PC-3 (cell line): ENCODE results near the gene ATG7. TPM values are rescaled to one million over a fixed set of nuclear protein-coding genes. Genes with fewer than 3 reads are reported as not detected.

ENCODE experiments used
- ATAC-seq: fragments of 200-7000 bp; cut with Tn5 transposase; 2 replicates; pipeline ENCODE4 v1.9.1; 2020; ENCODE audit warnings: mild to moderate bottlenecking, moderate library complexity
- BruUV-seq: library from RNA; stranded (reverse); fragments of 400-500 nt; replicated peaks from 2 replicates; lab custom pipeline; 2021; lab: Mats Ljungman, UMichigan
- CTCF ChIA-PET: fragments of 300-600 bp; sonication (Branson Sonifier 250); formaldehyde crosslinking; loops from one replicate; lab custom pipeline; 2022; ENCODE audit warnings: antibody characterized with exemption; lab: Charles Lee
- POLR2A ChIA-PET: fragments of 300-600 bp; sonication (Branson Sonifier 250); formaldehyde crosslinking; loops from one replicate; lab custom pipeline; 2022; ENCODE audit warnings: antibody characterized with exemption; ENCODE audit not compliant: unreplicated experiment; lab: Charles Lee
- DNase-seq: peaks from one replicate; pipeline ENCODE4 v3.0.0-alpha.2; 2015
- H2AFZ ChIP-seq: fragments of 300-600 bp; sonication (generic); 2 replicates; pipeline ENCODE4 v1.6.0; 2016; ENCODE audit warnings: antibody characterized with exemption, low read length
- H3F3A ChIP-seq: fragments of 300-600 bp; sonication (generic); one replicate; pipeline ENCODE4 v1.6.0; 2017; ENCODE audit warnings: antibody characterized with exemption, low read length, control low read depth, mild to moderate bottlenecking; ENCODE audit not compliant: unreplicated experiment
- H3K27ac ChIP-seq: fragments of 300-600 bp; sonication (generic); 2 replicates; pipeline ENCODE4 v1.5.1; 2016; ENCODE audit warnings: mild to moderate bottlenecking, low read length
- H3K27me3 ChIP-seq: fragments of 300-600 bp; sonication (generic); 2 replicates; pipeline ENCODE4 v1.6.1; 2016; ENCODE audit warnings: low read length, mixed read lengths
- H3K36me3 ChIP-seq: fragments of 300-600 bp; sonication (generic); 2 replicates; pipeline ENCODE4 v1.6.1; 2016; ENCODE audit warnings: low read depth, mixed run types, low read length, mixed read lengths
- H3K4me1 ChIP-seq: fragments of 300-600 bp; sonication (generic); 2 replicates; pipeline ENCODE4 v1.5.1; 2016; ENCODE audit warnings: low read length; ENCODE audit not compliant: insufficient read depth
- H3K4me2 ChIP-seq: fragments of 300-600 bp; sonication (generic); 2 replicates; pipeline ENCODE4 v1.6.0; 2016; ENCODE audit warnings: low read length
- H3K4me3 ChIP-seq: fragments of 300-600 bp; sonication (generic); 2 replicates; pipeline ENCODE4 v1.5.1; 2016; ENCODE audit warnings: mild to moderate bottlenecking, low read length, mixed read lengths
- H3K79me2 ChIP-seq: fragments of 300-600 bp; sonication (generic); 2 replicates; pipeline ENCODE4 v1.6.1; 2017; ENCODE audit warnings: low read length, mixed read lengths
- H3K9ac ChIP-seq: fragments of 300-600 bp; sonication (generic); 2 replicates; pipeline ENCODE4 v1.6.0; 2016; ENCODE audit warnings: mild to moderate bottlenecking, low read length
- H3K9me2 ChIP-seq: fragments of 300-600 bp; sonication (generic); replicated peaks from 2 replicates; pipeline ENCODE4 v1.6.1; 2016; ENCODE audit warnings: mixed run types, low read length, mixed read lengths
- H3K9me3 ChIP-seq: fragments of 300-600 bp; sonication (generic); 2 replicates; pipeline ENCODE4 v1.6.1; 2016; ENCODE audit warnings: low read length, mixed read lengths
- H4K20me1 ChIP-seq: fragments of 300-600 bp; sonication (generic); 2 replicates; pipeline ENCODE4 v1.6.1; 2016; ENCODE audit warnings: low read length, mixed read lengths
- CTCF ChIP-seq: fragments of 300-600 bp; sonication (generic); conservative IDR thresholded peaks from 2 replicates; pipeline ENCODE4 v1.5.1; 2017; ENCODE audit warnings: antibody characterized with exemption, low read depth, mild to moderate bottlenecking, low read length
- EZH2 ChIP-seq: fragments of 300-600 bp; sonication (generic); IDR thresholded peaks from one replicate; pipeline ENCODE4 v1.6.1; 2017; ENCODE audit warnings: antibody characterized with exemption, mild to moderate bottlenecking, low read length; ENCODE audit not compliant: unreplicated experiment
- EZH2phosphoT487 ChIP-seq: fragments of 300-600 bp; sonication (generic); IDR thresholded peaks from 2 replicates; pipeline ENCODE4 v1.6.1; 2018; ENCODE audit warnings: mild to moderate bottlenecking, antibody characterized with exemption, low read length, borderline replicate concordance
- intact Hi-C: fragments of 100-400 bp; cut with micrococcal nuclease; formaldehyde crosslinking; loops from 2 replicates; pipeline ENCODE4 v1.9.0; 2023
- total RNA-seq: library from RNA; depleted of rRNA; stranded (reverse); fragments of >200 nt; gene quantifications from 2 replicates; pipeline ENCODE4 v1.2.3, GENCODE V29; 2014

ATG7 gene
- total RNA-seq, 1 experiment from 2014 or later = 36.5 TPM

GRCh38 chr3:11584570-11584969 lies 312.4 kb downstream of the ATG7 start:
- intact Hi-C loops = no loop called here
- peaks cover 5% of the 10 kb centered on the region; the same call in 1 of the 2 replicates for H3K36me3 ChIP-seq
- ChIA-PET CTCF (no interaction called here), POLR2A (no interaction called here)
- H3K27me3 ChIP-seq = no peaks in the 10 kb centered on the region
- no peak overlapping the region for H3K27ac ChIP-seq
- DNase-seq (no peak), ATAC-seq (no peak)
- no TSS peak for BruUV-seq
- peaks cover 98% of the 10 kb centered on the region for H3K79me2 ChIP-seq
- TF ChIP-seq EZH2 = no peak
- TF ChIP-seq EZH2phosphoT487 = no peak
- no peak for TF ChIP-seq CTCF
- H2AFZ ChIP-seq = no peak overlapping the region
- peaks cover 26% of the 10 kb centered on the region; the same call in 1 of the 2 replicates for H4K20me1 ChIP-seq
- H3F3A ChIP-seq = no peaks in the 10 kb centered on the region
- no peak overlapping the region for H3K9ac ChIP-seq
- no peaks in the 10 kb centered on the region for H3K9me2 ChIP-seq
- no peak overlapping the region for H3K4me2 ChIP-seq
- no peaks in the 10 kb centered on the region for H3K4me1 ChIP-seq
- no peak overlapping the region for H3K4me3 ChIP-seq
- H3K9me3 ChIP-seq = no peaks in the 10 kb centered on the region

GRCh38 chr3:11587766-11588165 lies 315.6 kb downstream of the ATG7 start:
- Histone ChIP-seq H3K79me2 (peaks cover 100% of the 10 kb centered on the region), H3K4me1 (peaks cover 10% of the 10 kb centered on the region; the same call in 1 of the 2 replicates), H2AFZ (no peak overlapping the region), H3K9me3 (no peaks in the 10 kb centered on the region), H3K9me2 (no peaks in the 10 kb centered on the region), H3K27me3 (no peaks in the 10 kb centered on the region), H3K27ac (no peak overlapping the region), H3K9ac (no peak overlapping the region), H3K4me3 (no peak overlapping the region), H3K4me2 (no peak overlapping the region), H3K36me3 (peaks cover 5% of the 10 kb centered on the region; the same call in 1 of the 2 replicates), H3F3A (no peaks in the 10 kb centered on the region), H4K20me1 (peaks cover 32% of the 10 kb centered on the region; the same call in 1 of the 2 replicates)
- ChIA-PET POLR2A (no interaction called here), CTCF (no interaction called here)
- no TSS peak for BruUV-seq
- intact Hi-C loops = no loop called here
- TF ChIP-seq EZH2phosphoT487 = no peak
- TF ChIP-seq CTCF = no peak
- TF ChIP-seq EZH2 = no peak
- DNase-seq = no peak
- ATAC-seq = no peak

- no peak for ATAC-seq
- Histone ChIP-seq H2AFZ (no peak overlapping the region), H3K4me3 (no peak overlapping the region), H3K27ac (no peak overlapping the region), H3K4me2 (no peak overlapping the region), H3K9me2 (no peaks in the 10 kb centered on the region), H3K27me3 (no peaks in the 10 kb centered on the region), H3K79me2 (peaks cover 100% of the 10 kb centered on the region), H3K9me3 (no peaks in the 10 kb centered on the region), H3K9ac (no peak overlapping the region), H3K4me1 (peaks cover 10% of the 10 kb centered on the region; the same call in 1 of the 2 replicates), H3K36me3 (peaks cover 5% of the 10 kb centered on the region; the same call in 1 of the 2 replicates), H3F3A (no peaks in the 10 kb centered on the region), H4K20me1 (peaks cover 32% of the 10 kb centered on the region; the same call in 1 of the 2 replicates)
- ChIA-PET CTCF (no interaction called here), POLR2A (no interaction called here)
- DNase-seq = no peak
- no TSS peak for BruUV-seq
- intact Hi-C loops = no loop called here
- TF ChIP-seq EZH2 = no peak
- no peak for TF ChIP-seq CTCF
Observed at GRCh38 chr3:11588338-11588737, 316.1 kb downstream of the ATG7 start.
